PC-3 (cell line): ENCODE results near the gene SYCE1.

ENCODE experiments used
- EZH2 ChIP-seq: fragments of 300-600 bp; sonication (generic); IDR thresholded peaks from one replicate; pipeline ENCODE4 v1.6.1; 2017; ENCODE audit warnings: antibody characterized with exemption, mild to moderate bottlenecking, low read length; ENCODE audit not compliant: unreplicated experiment
- TF ChIP-seq, protein P1 (sequence below): fragments of 300-600 bp; sonication (generic); conservative IDR thresholded peaks from 2 replicates; pipeline ENCODE4 v1.5.1; 2017; ENCODE audit warnings: antibody characterized with exemption, low read depth, mild to moderate bottlenecking, low read length

DNA sequence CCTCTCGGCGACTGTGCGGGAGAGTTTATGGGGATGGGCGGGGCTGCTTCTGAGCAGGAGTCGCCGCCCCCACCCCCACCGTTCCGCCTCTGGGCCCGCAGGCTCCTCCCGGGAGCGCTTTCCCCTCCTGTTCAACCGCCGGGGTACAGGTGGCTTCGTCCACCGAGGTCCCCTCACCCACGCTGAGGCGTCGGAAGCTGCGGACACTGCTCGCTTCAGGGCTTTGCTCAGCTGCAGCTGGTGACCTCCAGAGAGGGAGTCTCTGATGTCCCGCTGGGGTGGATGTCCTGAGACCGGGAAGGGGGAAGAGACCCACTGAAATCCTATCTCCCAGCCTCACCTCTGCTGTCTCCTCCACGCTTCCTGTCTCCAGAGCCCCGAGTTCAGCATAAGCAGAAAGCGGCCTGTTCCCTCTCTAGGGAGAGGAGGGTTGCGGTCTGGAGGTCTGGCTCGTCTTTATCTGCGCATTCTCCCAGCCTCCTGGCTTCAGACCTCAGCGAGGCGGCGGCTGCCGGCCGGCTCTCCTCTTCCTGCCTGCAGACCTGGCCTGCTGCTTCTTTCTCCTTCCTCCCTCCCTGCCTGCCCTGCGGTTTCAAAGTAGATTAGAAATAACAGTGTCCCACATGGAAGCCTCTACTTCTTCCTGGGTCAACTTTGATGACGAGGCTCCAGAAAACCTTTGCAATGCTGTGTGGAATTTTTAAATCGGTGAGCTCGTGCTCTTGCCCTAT lies 36.4 kb downstream of the SYCE1 start:
- TF ChIP-seq, protein P1, sequence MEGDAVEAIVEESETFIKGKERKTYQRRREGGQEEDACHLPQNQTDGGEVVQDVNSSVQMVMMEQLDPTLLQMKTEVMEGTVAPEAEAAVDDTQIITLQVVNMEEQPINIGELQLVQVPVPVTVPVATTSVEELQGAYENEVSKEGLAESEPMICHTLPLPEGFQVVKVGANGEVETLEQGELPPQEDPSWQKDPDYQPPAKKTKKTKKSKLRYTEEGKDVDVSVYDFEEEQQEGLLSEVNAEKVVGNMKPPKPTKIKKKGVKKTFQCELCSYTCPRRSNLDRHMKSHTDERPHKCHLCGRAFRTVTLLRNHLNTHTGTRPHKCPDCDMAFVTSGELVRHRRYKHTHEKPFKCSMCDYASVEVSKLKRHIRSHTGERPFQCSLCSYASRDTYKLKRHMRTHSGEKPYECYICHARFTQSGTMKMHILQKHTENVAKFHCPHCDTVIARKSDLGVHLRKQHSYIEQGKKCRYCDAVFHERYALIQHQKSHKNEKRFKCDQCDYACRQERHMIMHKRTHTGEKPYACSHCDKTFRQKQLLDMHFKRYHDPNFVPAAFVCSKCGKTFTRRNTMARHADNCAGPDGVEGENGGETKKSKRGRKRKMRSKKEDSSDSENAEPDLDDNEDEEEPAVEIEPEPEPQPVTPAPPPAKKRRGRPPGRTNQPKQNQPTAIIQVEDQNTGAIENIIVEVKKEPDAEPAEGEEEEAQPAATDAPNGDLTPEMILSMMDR: no peak
- TF ChIP-seq EZH2: no peak
